ENCODE measurements around the gene SCG3. TPM values are rescaled to one million over a fixed set of nuclear protein-coding genes. Genes with fewer than 3 reads are reported as not detected.
A peak's percentile ranks its signal among the peaks of the same experiment; 100 is the strongest.

Gene SCG3
- total and polyA plus RNA-seq, 7 donors: under 0.01 to 2.1 (median 1.2) TPM

DNA sequence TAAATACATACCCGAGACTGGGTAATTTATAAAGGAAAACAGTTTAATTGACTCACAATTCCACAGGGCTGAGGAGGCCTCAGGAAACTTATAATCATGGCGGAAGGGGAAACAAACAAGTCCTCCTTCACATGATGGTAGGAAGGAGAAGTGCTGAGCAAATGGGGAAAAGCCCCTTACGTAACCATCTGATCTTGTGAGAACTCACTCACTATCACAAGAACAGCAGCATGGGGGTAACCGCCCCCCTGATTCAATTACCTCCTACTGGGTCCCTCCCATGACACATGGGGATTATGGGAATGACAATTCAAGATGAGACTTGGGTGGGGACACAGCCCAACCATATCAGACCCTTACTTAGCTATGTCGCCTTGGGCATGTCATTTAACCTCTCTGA lies 27.7 kb downstream of the SCG3 start:
- 82 to 90% methylated on average over 5 of the region's 5 CpGs for WGBS, 2 donors
- DNase-seq: no peak
- Histone ChIP-seq H3K27me3 (no peaks in the 10 kb centered on the region), H3K4me1 (peaks cover 0 to 29% (median 14%) of the 10 kb centered on the region in 4 donors), H3K4me3 (no peak overlapping the region), H3K27ac (peak overlapping the region in 3 of 4 donors; percentile 53 to 71 (median 66)), H3K9me3 (no peaks in the 10 kb centered on the region), H3K36me3 (no peaks in the 10 kb centered on the region)
- intact Hi-C loops (cut with DNase I): no loop called here
- TF ChIP-seq, protein P1, sequence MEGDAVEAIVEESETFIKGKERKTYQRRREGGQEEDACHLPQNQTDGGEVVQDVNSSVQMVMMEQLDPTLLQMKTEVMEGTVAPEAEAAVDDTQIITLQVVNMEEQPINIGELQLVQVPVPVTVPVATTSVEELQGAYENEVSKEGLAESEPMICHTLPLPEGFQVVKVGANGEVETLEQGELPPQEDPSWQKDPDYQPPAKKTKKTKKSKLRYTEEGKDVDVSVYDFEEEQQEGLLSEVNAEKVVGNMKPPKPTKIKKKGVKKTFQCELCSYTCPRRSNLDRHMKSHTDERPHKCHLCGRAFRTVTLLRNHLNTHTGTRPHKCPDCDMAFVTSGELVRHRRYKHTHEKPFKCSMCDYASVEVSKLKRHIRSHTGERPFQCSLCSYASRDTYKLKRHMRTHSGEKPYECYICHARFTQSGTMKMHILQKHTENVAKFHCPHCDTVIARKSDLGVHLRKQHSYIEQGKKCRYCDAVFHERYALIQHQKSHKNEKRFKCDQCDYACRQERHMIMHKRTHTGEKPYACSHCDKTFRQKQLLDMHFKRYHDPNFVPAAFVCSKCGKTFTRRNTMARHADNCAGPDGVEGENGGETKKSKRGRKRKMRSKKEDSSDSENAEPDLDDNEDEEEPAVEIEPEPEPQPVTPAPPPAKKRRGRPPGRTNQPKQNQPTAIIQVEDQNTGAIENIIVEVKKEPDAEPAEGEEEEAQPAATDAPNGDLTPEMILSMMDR (IDR thresholded peaks at IDR 0.05): no peak
- TF ChIP-seq POLR2AphosphoS5 (IDR thresholded peaks at IDR 0.05) (no peak), EP300 (IDR thresholded peaks at IDR 0.05) (no peak), POLR2A (IDR thresholded peaks at IDR 0.05) (no peak)

DNA sequence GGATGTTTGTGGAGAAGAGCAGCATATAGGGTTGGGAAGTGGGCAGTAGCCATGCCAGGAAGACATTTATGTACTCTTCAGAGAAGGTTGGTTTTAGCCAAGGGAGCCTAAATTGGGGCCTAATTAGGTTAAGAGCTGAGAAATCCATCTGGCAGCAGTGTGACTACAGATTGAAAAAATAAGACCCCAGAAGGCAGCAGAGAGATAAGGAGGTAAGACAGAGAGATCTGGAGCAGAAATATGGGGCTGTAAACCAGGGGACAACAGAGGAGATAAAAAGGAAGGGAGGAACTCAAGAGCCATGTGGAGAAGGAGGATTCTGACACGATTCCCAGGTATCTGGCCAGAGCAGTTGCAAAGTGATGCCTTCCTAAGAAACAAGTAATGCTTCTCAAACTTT lies 32.9 kb downstream of the SCG3 start:
- TF ChIP-seq, protein P1 (IDR thresholded peaks at IDR 0.05): no peak
- TF ChIP-seq POLR2AphosphoS5 (IDR thresholded peaks at IDR 0.05) (no peak), POLR2A (IDR thresholded peaks at IDR 0.05) (no peak), EP300 (IDR thresholded peaks at IDR 0.05) (no peak)
- WGBS, 2 donors: 89 to 96% methylated on average over 1 of the region's 1 CpG
- H3K9me3 ChIP-seq: no peaks in the 10 kb centered on the region
- H3K4me1 ChIP-seq: no peaks in the 10 kb centered on the region
- intact Hi-C loops (cut with DNase I): no loop called here
- H3K4me3 ChIP-seq: no peak overlapping the region
- no peak for DNase-seq
- H3K27me3 ChIP-seq: no peaks in the 10 kb centered on the region
- no peaks in the 10 kb centered on the region for H3K36me3 ChIP-seq
- H3K27ac ChIP-seq: no peak overlapping the region

DNA sequence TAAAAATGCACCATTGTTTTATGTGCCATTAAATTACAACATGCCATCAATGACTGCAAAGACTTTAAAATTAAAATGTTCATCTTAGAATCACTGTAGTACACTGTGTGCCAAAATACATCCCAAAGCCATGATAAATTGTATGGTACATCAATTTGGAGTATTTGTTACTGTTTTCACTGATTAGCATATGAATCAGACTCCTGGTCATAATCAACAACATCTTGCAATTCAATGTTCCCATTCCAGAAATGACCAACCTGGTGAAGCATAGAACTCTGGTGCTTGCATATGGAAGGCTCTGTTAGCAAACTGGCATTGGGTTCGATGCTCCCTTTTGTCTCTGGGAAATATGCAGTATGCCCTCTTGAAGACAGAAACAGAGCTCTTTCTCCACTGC lies 33.6 kb downstream of the SCG3 start:
- intact Hi-C loops (cut with DNase I): no loop called here
- TF ChIP-seq, protein P1 (IDR thresholded peaks at IDR 0.05): no peak
- TF ChIP-seq POLR2AphosphoS5 (IDR thresholded peaks at IDR 0.05) (no peak), EP300 (IDR thresholded peaks at IDR 0.05) (no peak), POLR2A (IDR thresholded peaks at IDR 0.05) (no peak)

DNA sequence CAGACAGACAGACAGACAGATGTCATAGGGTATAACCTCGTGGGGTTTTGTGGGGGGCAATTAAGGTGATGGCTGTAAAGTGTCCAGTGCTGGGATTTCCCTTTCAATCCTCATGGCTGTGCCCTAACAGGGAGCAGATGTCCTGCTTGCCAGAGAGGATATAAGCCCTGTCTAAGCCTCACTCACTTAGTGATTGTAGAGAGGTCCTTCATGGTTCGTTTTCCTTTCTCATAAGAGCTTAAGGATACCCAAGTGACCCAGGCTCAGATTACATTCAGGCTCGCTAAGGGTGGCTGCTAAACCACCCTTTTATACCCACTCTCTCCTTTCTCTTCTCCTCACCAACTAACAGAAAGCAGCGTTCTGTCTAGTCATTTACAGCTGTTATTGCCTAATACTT lies 36.9 kb downstream of the SCG3 start:
- WGBS, 2 donors: 44 to 66% methylated on average over 4 of the region's 4 CpGs
- no peaks in the 10 kb centered on the region for H3K9me3 ChIP-seq
- H3K27me3 ChIP-seq: no peaks in the 10 kb centered on the region
- TF ChIP-seq, protein P1 (IDR thresholded peaks at IDR 0.05): no peak
- TF ChIP-seq POLR2A (IDR thresholded peaks at IDR 0.05): no peak
- no peak for TF ChIP-seq EP300 (IDR thresholded peaks at IDR 0.05)
- no peak for TF ChIP-seq POLR2AphosphoS5 (IDR thresholded peaks at IDR 0.05)
- DNase-seq: no peak
- H3K4me1 ChIP-seq: peaks cover 0 to 13% (median 0%) of the 10 kb centered on the region in 4 donors
- intact Hi-C loops (cut with DNase I): no loop called here
- peaks cover 0 to 12% (median 0%) of the 10 kb centered on the region in 4 donors for H3K36me3 ChIP-seq
- no peak overlapping the region for H3K4me3 ChIP-seq
- no peak overlapping the region for H3K27ac ChIP-seq

More for the DNA sequence above, 33.6 kb downstream of the SCG3 start:
- H3K27me3 ChIP-seq: no peaks in the 10 kb centered on the region
- WGBS, 2 donors: 90 to 96% methylated on average over 1 of the region's 1 CpG
- no peaks in the 10 kb centered on the region for H3K9me3 ChIP-seq
- no peaks in the 10 kb centered on the region for H3K36me3 ChIP-seq
- H3K27ac ChIP-seq: no peak overlapping the region
- H3K4me3 ChIP-seq: no peak overlapping the region
- no peaks in the 10 kb centered on the region for H3K4me1 ChIP-seq
- no peak for DNase-seq

DNA sequence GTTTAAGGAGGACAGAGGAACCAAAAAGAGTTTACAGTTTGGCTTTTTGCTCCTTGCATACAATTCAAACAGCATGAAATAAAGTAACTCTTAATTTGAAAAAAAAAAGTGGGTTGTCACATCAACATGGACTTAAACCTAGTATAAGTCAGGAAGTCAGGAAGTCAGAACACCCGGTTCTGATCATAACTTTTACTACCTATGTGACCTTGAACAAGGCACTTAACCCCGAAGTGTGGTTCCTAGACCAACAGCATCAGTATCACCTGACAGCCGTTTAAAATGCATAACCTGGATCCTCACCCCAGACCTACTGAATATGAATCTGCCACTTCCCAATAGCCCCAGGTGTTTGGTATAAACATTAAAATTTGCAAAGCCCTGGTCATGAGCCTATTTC lies 37.4 kb downstream of the SCG3 start:
- Histone ChIP-seq H3K27me3 (no peaks in the 10 kb centered on the region), H3K27ac (no peak overlapping the region), H3K36me3 (peaks cover 0 to 12% (median 0%) of the 10 kb centered on the region in 4 donors), H3K4me3 (no peak overlapping the region), H3K4me1 (peaks cover 0 to 18% (median 0%) of the 10 kb centered on the region in 4 donors), H3K9me3 (no peaks in the 10 kb centered on the region)
- DNase-seq: no peak
- 18 to 52% methylated on average over 3 of the region's 3 CpGs for WGBS, 2 donors
- no peak for TF ChIP-seq POLR2A (IDR thresholded peaks at IDR 0.05)
- TF ChIP-seq POLR2AphosphoS5 (IDR thresholded peaks at IDR 0.05): no peak
- TF ChIP-seq EP300 (IDR thresholded peaks at IDR 0.05): no peak
- TF ChIP-seq, protein P1 (IDR thresholded peaks at IDR 0.05): no peak
- intact Hi-C loops (cut with DNase I): no loop called here
